Right lobe of liver (tissue), 4 donors: Measurements from ENCODE around the gene PLPP6.

ENCODE experiments used
- CTCF ChIP-seq, 4 donors: fragments of 200-600 bp in 3 of 4; fragments of 450-650 bp in 1 of 4; IDR thresholded peaks; one replicate each; pipeline versions ENCODE4 v1.5.1 to v1.8.0; 2016 to 2022; ENCODE audit warnings: antibody characterized with exemption in 4 of 4, mild to moderate bottlenecking in 2 of 4
- POLR2A ChIP-seq: fragments of 450-650 bp; IDR thresholded peaks from one replicate; pipeline ENCODE4 v1.6.1; 2017; ENCODE audit warnings: antibody characterized with exemption, mild to moderate bottlenecking
- donor health status: DM: no; HTN: no; CAD: no.
- donor health status: DM: no; HTN: no; CAD: no.
- donor health status: DM: no; HTN: yes; CAD: no.

GRCh38 chr9:4679268-4680172 lies 17.4 kb downstream of the PLPP6 start, which contains the start of gene CDC37L1:
- peak; percentile 53 to 80 (median 56) for TF ChIP-seq CTCF (IDR thresholded peaks at IDR 0.05)
- peak; percentile 99 for TF ChIP-seq POLR2A
